Epithelial cell of esophagus (primary cell): ENCODE measurements around the gene RAD52.
"Not testable (repeated sequence)": the region's sequence is repeated elsewhere in the genome, so short reads cannot be mapped to it uniquely, and the experiment has no call there.

Experiments used
- DNase-seq: peaks from one replicate; pipeline ENCODE4 v3.0.0; 2010; ENCODE audit warnings: low read depth
- H3K4me3 ChIP-seq: 2 replicates; pipeline ENCODE4 v1.5.1; 2011; ENCODE audit warnings: mild to moderate bottlenecking, low read length, control low read depth
- TF ChIP-seq, protein P1 (sequence below): IDR thresholded peaks from 2 replicates; pipeline ENCODE4 v1.5.1; 2011; ENCODE audit warnings: low read depth, mild to moderate bottlenecking, low read length, control low read depth, inconsistent platforms; ENCODE audit not compliant: insufficient read depth; ENCODE audit errors: missing control alignments

Gene RAD52

DNA sequence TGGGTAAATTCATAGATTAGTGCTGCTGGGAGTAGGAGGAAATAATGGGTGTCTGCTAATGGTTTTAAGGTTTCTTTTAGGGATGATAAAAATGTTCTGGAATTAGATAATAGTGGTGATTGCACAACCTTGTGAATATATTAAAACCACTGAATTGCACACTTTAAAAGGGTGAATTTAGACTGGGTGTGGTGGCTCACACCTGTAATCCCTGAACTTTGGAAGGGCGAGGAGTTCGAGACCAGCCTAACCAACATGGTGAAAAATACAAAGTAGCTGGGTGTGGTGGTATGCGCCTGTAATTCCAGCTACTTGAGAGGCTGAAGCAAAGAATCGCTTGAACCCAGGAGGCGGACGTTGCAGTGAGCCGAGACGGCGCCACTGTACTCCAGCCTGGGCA lies 1.3 kb downstream of the RAD52 start:
- TF ChIP-seq, protein P1, sequence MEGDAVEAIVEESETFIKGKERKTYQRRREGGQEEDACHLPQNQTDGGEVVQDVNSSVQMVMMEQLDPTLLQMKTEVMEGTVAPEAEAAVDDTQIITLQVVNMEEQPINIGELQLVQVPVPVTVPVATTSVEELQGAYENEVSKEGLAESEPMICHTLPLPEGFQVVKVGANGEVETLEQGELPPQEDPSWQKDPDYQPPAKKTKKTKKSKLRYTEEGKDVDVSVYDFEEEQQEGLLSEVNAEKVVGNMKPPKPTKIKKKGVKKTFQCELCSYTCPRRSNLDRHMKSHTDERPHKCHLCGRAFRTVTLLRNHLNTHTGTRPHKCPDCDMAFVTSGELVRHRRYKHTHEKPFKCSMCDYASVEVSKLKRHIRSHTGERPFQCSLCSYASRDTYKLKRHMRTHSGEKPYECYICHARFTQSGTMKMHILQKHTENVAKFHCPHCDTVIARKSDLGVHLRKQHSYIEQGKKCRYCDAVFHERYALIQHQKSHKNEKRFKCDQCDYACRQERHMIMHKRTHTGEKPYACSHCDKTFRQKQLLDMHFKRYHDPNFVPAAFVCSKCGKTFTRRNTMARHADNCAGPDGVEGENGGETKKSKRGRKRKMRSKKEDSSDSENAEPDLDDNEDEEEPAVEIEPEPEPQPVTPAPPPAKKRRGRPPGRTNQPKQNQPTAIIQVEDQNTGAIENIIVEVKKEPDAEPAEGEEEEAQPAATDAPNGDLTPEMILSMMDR, result no peak
- H3K4me3 ChIP-seq, result peak overlapping the region; percentile 87
- no peak for DNase-seq

DNA sequence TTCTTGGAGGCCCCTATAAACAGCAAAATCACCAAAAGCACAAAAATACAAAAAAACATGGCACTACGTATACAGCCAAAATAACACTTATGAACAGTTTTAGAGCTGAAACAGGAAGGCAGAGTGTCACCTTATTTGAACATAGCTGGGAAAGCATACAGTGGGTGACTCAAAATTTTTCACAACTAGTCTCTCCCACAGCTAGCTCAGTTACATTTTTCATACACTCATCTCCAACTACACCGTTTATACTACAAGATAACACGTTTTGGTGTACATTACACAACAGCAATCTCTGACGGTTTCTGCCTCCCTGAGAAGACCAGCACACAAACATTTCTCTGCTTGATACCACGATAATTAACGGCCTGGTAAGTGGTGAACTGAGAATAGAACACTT lies 2.9 kb downstream of the RAD52 start:
- DNase-seq, result peak; percentile 40
- TF ChIP-seq, protein P1, result no peak

DNA sequence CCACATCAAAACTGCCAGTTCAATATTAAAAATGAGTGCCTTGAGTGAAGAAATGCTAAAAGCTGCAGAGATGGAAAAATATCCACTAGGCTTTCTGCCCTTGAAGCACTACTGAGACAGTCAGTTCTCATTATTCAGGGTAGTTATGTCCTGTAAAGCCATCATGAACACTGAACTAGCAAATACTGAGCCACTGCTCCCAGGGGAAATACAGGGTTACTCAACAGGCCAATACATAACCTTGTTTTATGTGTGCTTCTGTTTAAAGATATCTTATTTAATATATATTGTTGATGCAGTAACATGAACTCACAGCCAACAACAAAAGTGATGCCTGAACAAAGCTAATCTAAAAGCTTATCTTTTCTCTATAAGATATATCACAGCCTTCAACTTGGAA lies 3.3 kb downstream of the RAD52 start:
- H3K4me3 ChIP-seq, result no peak overlapping the region
- TF ChIP-seq, protein P1, result no peak
- DNase-seq, result no peak

More for the DNA sequence above, 2.9 kb downstream of the RAD52 start:
- H3K4me3 ChIP-seq, result no peak overlapping the region

DNA sequence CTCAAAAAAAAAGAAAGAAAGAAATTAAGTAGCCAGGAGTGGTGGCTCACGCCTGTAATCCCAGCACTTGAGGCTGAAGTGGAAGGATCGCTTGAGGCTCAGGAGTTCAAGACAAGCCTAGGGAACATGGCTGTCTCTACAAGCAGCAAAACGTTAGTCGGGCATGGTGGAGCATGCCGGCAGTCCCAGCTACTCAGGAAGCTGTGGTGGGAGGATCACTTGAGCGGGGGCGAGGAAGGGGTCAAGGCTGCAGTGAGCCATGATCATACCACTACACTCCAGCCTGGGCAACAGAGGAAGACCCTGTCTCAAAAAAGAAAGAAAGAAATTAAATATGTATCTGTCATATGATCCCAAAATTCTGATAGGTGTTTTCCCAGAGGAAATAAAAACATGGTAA lies 5.3 kb downstream of the RAD52 start:
- H3K4me3 ChIP-seq, result no peak overlapping the region
- TF ChIP-seq, protein P1, result no peak
- no peak for DNase-seq

DNA sequence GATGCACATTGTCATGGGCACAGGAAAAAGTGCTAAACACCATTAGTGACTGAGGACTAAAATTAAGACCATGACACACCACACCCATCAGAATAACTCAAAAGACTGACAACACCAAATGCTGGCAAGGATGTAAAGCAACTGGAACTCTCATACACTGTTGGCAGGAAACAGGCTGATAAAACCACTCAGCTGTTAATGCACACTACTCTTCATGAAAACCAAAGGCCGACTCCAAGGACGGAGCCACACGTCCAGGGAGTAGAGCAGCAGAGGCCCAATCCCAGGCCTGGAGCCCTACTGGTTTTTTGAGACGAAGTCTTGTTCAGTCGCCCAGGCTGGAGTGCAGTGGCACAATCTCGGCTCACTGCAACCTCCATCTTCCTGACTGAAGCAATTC lies 6.4 kb downstream of the RAD52 start:
- no peak for DNase-seq
- TF ChIP-seq, protein P1, result no peak
- H3K4me3 ChIP-seq, result no peak overlapping the region

DNA sequence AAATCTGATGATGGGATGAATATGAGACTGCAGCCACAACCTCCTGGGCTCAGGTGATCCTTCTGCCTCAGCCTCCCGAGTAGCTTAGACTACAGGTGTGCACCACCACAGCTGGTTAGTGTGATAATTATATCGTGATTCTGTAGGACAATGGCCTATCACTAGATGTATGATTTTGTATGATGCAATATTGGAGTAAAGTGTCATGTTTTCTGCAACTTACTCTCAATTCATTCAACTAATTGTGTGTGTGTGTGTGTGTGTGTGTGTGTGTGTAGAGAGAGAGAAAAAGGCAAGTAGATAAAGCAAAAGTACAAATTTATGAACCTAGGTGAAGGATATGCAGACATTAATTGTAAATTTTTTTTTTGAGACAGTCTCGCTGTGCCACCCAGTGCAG lies 10.7 kb downstream of the RAD52 start:
- TF ChIP-seq, protein P1, result no peak
- H3K4me3 ChIP-seq, result no peak overlapping the region
- no peak for DNase-seq

DNA sequence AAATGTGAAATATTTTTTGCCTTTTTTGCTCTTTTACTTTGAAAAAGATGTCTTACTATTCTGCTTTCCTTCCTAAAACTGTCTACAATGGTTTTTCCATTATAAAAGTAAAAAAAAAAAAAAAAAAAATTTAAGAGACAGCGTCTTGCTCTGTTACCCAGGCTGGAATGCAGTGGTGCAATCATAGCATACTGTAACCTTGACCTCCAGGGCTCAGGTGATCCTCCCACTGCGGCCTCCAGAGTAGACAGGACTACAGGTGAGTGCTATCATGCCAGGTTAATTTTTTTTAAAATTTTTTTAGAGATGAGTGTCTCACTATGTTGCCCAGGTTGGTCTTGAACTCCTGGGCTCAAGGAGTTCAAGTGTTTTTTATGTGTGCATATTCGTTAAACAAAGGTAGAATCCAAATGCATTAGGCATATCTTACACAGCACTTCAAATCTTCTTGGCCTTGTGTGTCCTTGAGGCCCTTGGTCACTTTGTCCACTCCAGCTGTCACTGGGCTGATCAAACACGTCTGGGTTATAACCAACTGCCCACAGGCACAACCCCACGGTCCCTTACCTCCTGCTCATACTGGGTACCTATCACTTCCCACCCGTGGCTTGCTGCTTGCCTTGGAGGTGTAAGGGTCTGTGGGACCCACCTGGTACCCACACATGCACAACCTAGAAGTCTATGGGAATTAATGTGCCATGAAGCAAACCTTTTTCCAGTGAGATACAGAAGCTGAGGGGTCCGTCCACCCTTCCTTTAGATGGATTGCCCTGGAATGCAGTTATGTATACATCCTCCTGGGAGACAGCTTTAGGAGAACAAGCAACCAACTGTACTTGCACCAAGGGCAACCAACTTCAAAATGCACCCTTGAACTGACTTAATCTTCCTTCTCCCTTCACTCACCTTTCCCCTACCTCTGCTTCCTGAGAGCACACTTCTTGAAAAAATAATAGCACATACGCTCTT lies 12.8 kb downstream of the RAD52 start:
- no peak overlapping the region for H3K4me3 ChIP-seq
- TF ChIP-seq, protein P1, result no peak
- no peak for DNase-seq

DNA sequence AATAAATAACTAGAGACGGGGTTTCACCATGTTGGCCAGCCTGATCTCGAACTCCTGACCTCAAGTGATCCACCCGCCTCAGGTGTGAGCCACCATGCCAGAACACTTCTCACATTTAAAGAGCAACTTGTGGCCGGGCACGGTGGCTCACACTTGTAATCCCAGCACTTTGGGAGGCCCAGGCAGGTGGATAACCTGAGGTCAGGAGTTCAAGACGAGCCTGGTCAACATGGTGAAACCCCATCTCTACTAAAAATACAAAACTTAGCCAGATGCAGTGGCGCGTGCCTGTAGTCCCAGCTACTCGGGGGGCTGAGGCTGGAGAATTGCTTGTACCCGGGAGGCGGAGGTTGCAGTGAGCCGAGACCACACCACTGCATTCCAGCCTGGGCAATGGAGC lies 13.6 kb downstream of the RAD52 start:
- not testable (repeated sequence) for H3K4me3 ChIP-seq, DNase-seq
